Epithelial cell of umbilical artery (primary cell): ENCODE results near the gene TRAPPC8. TPM values are rescaled to one million over a fixed set of nuclear protein-coding genes. Genes with fewer than 3 reads are reported as not detected.

Source experiments
- total RNA-seq: library from RNA; depleted of rRNA; stranded (reverse); fragments of >200 nt; gene quantifications from 2 replicates; pipeline ENCODE4 v1.2.3, GENCODE V29; 2014

The TRAPPC8 gene
- 40.0 and 45.9 TPM in 2 replicates for total RNA-seq

GRCh38 chr18:31942999-31943877 is at the start of gene TRAPPC8:
TSS of gene TRAPPC8 (minus strand) at chr18:31943128. CDS start at chr18:31942764, 364 bp downstream.

Other genes starting within 250 kb of the TRAPPC8 start
- not detected in 2 replicates for gene SLC25A52, start 182.2 kb downstream of the TRAPPC8 start, total RNA-seq
- 0.30 and 0.65 TPM in 2 replicates for gene RNF125, start 75.7 kb upstream of the TRAPPC8 start, total RNA-seq
- 29.6 and 43.6 TPM in 2 replicates for gene RNF138, start 148.7 kb upstream of the TRAPPC8 start, total RNA-seq
- not detected in 2 replicates for gene MEP1B, start 246.9 kb upstream of the TRAPPC8 start, total RNA-seq